Activated naive CD8-positive, alpha-beta T cell treated with anti-CD3 and anti-CD28 coated beads, Interleukin-2, amount 10 ng/mL, durations not matched to agents 7 days and 5 days (primary cell): Measurements from ENCODE around the gene F7. TPM values are rescaled to one million over a fixed set of nuclear protein-coding genes. Genes with fewer than 3 reads are reported as not detected.

Source experiments
- ATAC-seq: fragments of 150-1000 bp; cut with Tn5 transposase; one replicate; pipeline ENCODE4 v1.10.0; 2021; ENCODE audit warnings: low read depth, moderate library complexity
- POLR2A ChIA-PET: fragments of 350-600 bp; sonication (Branson Sonifier 250); formaldehyde crosslinking; loops from one replicate; lab custom pipeline; 2021; ENCODE audit warnings: antibody characterized with exemption; lab: Charles Lee
- DNase-seq: peaks from one replicate; pipeline ENCODE4 v3.0.0; 2021
- H3K27ac Mint-ChIP-seq: one replicate; pipeline ENCODE4 v1.8.0; 2022; ENCODE audit warnings: mild to moderate bottlenecking, mixed read lengths
- H3K27me3 Mint-ChIP-seq: one replicate; pipeline ENCODE4 v1.8.0; 2022; ENCODE audit warnings: mild to moderate bottlenecking, moderate library complexity, mixed read lengths
- H3K36me3 Mint-ChIP-seq: one replicate; pipeline ENCODE4 v1.8.0; 2021; ENCODE audit warnings: mild to moderate bottlenecking, mixed read lengths
- H3K4me1 Mint-ChIP-seq: one replicate; pipeline ENCODE4 v1.8.0; 2021; ENCODE audit warnings: mixed read lengths
- H3K4me3 Mint-ChIP-seq: one replicate; pipeline ENCODE4 v1.8.0; 2022; ENCODE audit warnings: mild to moderate bottlenecking, moderate library complexity, mixed read lengths
- H3K9me3 Mint-ChIP-seq: one replicate; pipeline ENCODE4 v1.8.0; 2021; ENCODE audit warnings: mixed read lengths
- total RNA-seq, 2 experiments: library from RNA; stranded (reverse); gene quantifications; one replicate each; pipeline ENCODE4 v1.2.3, GENCODE V29; 2021

F7 gene
- total RNA-seq, 2 experiments from 2014 or later: 0.31 TPM; not detected in 1

DNA sequence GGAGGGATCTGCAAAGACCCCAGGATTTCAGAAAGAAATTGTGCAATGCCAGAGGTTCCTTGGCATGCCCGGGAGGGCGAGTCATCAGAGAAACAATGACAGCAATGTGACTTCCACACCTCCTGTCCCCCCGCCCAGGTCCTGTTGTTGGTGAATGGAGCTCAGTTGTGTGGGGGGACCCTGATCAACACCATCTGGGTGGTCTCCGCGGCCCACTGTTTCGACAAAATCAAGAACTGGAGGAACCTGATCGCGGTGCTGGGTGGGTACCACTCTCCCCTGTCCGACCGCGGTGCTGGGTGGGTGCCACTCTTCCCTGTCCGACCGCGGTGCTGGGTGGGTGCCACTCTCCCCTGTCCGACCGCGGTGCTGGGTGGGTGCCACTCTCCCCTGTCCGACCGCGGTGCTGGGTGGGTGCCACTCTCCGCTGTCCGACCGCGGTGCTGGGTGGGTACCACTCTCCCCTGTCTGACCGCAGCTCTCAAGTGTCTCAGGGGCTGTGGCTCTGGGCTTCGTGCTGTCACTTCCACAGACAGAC is 11.8 kb downstream of the F7 start:
- POLR2A ChIA-PET: no interaction called here
- Mint-ChIP-seq H3K4me3 (no peak overlapping the region), H3K27me3 (peaks cover 4% of the 10 kb centered on the region), H3K4me1 (peaks cover 2% of the 10 kb centered on the region), H3K36me3 (no peaks in the 10 kb centered on the region), H3K9me3 (no peaks in the 10 kb centered on the region), H3K27ac (no peak overlapping the region)
- ATAC-seq (no peak), DNase-seq (no peak)

GRCh38 chr13:113117911-113118260 is 12.3 kb downstream of the F7 start:
- no peaks in the 10 kb centered on the region for H3K36me3 Mint-ChIP-seq
- no peak overlapping the region for H3K4me3 Mint-ChIP-seq
- POLR2A ChIA-PET: no interaction called here
- ATAC-seq (no peak), DNase-seq (no peak)
- H3K9me3 Mint-ChIP-seq: no peaks in the 10 kb centered on the region
- H3K27me3 Mint-ChIP-seq: peaks cover 4% of the 10 kb centered on the region
- no peak overlapping the region for H3K27ac Mint-ChIP-seq
- peaks cover 2% of the 10 kb centered on the region for H3K4me1 Mint-ChIP-seq

DNA sequence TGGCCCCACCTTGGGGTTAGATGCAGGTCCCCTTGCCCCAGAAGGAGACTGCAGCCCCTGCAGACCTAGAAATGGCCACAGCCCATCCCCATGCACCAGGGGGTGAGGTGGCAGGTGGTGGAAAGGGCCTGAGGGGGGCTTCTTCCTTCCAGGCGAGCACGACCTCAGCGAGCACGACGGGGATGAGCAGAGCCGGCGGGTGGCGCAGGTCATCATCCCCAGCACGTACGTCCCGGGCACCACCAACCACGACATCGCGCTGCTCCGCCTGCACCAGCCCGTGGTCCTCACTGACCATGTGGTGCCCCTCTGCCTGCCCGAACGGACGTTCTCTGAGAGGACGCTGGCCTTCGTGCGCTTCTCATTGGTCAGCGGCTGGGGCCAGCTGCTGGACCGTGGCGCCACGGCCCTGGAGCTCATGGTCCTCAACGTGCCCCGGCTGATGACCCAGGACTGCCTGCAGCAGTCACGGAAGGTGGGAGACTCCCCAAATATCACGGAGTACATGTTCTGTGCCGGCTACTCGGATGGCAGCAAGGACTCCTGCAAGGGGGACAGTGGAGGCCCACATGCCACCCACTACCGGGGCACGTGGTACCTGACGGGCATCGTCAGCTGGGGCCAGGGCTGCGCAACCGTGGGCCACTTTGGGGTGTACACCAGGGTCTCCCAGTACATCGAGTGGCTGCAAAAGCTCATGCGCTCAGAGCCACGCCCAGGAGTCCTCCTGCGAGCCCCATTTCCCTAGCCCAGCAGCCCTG is 12.8 kb downstream of the F7 start:
- H3K36me3 Mint-ChIP-seq: no peaks in the 10 kb centered on the region
- peaks cover 4% of the 10 kb centered on the region for H3K27me3 Mint-ChIP-seq
- POLR2A ChIA-PET: no interaction called here
- ATAC-seq: no peak
- DNase-seq: no peak
- H3K9me3 Mint-ChIP-seq: no peaks in the 10 kb centered on the region
- no peak overlapping the region for H3K4me3 Mint-ChIP-seq
- no peak overlapping the region for H3K27ac Mint-ChIP-seq
- H3K4me1 Mint-ChIP-seq: peaks cover 2% of the 10 kb centered on the region

- DNase-seq (no peak), ATAC-seq (no peak)
- Mint-ChIP-seq H3K9me3 (no peaks in the 10 kb centered on the region), H3K36me3 (no peaks in the 10 kb centered on the region), H3K27ac (no peak overlapping the region), H3K4me1 (no peaks in the 10 kb centered on the region), H3K4me3 (no peak overlapping the region), H3K27me3 (peaks cover under 1% of the 10 kb centered on the region)
- POLR2A ChIA-PET: no interaction called here
These were observed 13.7 kb downstream of the F7 start for GRCh38 chr13:113119166-113119821.

GRCh38 chr13:113119822-113120189 is 14.2 kb downstream of the F7 start:
- DNase-seq: no peak
- ATAC-seq: no peak
- no peaks in the 10 kb centered on the region for H3K27me3 Mint-ChIP-seq
- POLR2A ChIA-PET: no interaction called here
- no peak overlapping the region for H3K4me3 Mint-ChIP-seq
- no peak overlapping the region for H3K27ac Mint-ChIP-seq
- H3K9me3 Mint-ChIP-seq: no peaks in the 10 kb centered on the region
- no peaks in the 10 kb centered on the region for H3K36me3 Mint-ChIP-seq
- no peaks in the 10 kb centered on the region for H3K4me1 Mint-ChIP-seq

- Mint-ChIP-seq H3K36me3 (no peaks in the 10 kb centered on the region), H3K4me3 (no peak overlapping the region), H3K9me3 (no peaks in the 10 kb centered on the region), H3K27me3 (no peaks in the 10 kb centered on the region), H3K27ac (no peak overlapping the region), H3K4me1 (no peaks in the 10 kb centered on the region)
- POLR2A ChIA-PET: no interaction called here
- DNase-seq (no peak), ATAC-seq (no peak)
These were observed 14.9 kb downstream of the F7 start for GRCh38 chr13:113120300-113121182.

- H3K27me3 Mint-ChIP-seq: peaks cover 6% of the 10 kb centered on the region
- ATAC-seq (no peak), DNase-seq (no peak)
- no peaks in the 10 kb centered on the region for H3K9me3 Mint-ChIP-seq
- no peak overlapping the region for H3K27ac Mint-ChIP-seq
- POLR2A ChIA-PET: no interaction called here
- H3K36me3 Mint-ChIP-seq: no peaks in the 10 kb centered on the region
- no peak overlapping the region for H3K4me3 Mint-ChIP-seq
- no peaks in the 10 kb centered on the region for H3K4me1 Mint-ChIP-seq
These were observed 15.8 kb downstream of the F7 start for GRCh38 chr13:113121183-113121927.

DNA sequence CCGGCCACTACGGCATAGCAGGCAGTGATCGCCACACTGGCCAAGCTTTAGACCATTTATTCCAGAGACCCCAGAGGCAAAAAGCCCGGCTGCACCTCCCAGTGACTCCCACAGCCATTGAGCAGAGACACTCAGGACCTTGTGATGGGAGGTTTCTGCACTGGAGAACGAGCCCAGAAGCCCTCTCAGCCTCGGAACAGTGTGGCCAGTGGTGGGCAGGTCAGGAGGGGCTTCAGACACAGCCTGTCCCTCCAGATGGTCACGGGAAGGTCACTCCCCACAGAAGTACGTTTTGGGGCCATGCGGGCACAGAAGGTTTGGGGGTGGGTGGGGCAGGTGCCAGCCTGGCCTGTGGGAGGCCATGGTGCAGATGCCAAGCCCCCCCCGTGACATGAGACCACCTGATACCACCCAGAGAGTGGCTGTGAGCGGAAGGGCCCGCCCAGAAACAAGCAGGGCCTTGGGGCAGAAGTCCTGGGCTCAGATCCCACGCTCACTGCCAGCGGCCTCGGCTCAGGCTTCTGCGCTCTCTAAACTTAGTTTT is 16.4 kb downstream of the F7 start:
- H3K4me3 Mint-ChIP-seq: no peak overlapping the region
- POLR2A ChIA-PET: no interaction called here
- no peaks in the 10 kb centered on the region for H3K9me3 Mint-ChIP-seq
- ATAC-seq (no peak), DNase-seq (no peak)
- H3K4me1 Mint-ChIP-seq: no peaks in the 10 kb centered on the region
- H3K27me3 Mint-ChIP-seq: peaks cover 6% of the 10 kb centered on the region
- H3K36me3 Mint-ChIP-seq: no peaks in the 10 kb centered on the region
- H3K27ac Mint-ChIP-seq: no peak overlapping the region

DNA sequence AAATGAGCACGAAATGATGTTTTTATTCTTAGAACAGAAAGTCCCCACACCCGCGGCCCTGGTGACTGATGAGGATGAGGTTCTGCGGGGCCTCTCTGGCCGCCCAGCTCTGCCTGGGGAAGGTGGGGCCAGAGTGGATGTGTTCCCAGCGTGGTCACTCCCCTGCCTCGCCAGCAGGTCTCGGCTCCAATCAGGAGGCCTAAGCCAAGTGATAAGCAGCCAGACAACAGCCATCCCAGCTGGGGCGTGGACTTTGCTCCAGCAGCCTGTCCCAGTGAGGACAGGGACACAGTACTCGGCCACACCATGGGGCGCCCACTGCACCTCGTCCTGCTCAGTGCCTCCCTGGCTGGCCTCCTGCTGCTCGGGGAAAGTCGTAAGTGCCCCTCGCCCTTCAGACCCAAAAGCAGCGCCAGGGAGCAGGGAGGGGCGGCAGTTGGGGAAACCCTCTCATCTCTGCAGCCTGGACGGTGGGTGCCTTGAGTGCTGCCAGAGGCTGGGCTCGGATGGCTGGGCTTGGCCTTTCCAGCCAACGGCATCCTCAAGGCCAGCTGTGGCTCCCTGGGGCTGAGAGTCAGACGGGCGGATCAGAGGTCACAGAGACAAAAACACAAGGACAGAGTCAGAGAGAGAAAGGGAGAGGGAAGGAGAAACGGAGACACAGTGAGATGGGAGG is 17.1 kb downstream of the F7 start, which contains the start of gene F10:
TSS of gene F10 (plus strand) at position 250 of the 676 bp plus-strand sequence. CDS start at position 307, 57 bp downstream.
- Mint-ChIP-seq H3K27me3 (peaks cover 13% of the 10 kb centered on the region), H3K4me1 (no peaks in the 10 kb centered on the region), H3K9me3 (no peaks in the 10 kb centered on the region), H3K27ac (no peak within 1 kb of the TSS), H3K4me3 (no peak within 1 kb of the TSS), H3K36me3 (no peaks in the 10 kb centered on the region)
- DNase-seq (no peak), ATAC-seq (no peak)
- POLR2A ChIA-PET: no interaction called here

DNA sequence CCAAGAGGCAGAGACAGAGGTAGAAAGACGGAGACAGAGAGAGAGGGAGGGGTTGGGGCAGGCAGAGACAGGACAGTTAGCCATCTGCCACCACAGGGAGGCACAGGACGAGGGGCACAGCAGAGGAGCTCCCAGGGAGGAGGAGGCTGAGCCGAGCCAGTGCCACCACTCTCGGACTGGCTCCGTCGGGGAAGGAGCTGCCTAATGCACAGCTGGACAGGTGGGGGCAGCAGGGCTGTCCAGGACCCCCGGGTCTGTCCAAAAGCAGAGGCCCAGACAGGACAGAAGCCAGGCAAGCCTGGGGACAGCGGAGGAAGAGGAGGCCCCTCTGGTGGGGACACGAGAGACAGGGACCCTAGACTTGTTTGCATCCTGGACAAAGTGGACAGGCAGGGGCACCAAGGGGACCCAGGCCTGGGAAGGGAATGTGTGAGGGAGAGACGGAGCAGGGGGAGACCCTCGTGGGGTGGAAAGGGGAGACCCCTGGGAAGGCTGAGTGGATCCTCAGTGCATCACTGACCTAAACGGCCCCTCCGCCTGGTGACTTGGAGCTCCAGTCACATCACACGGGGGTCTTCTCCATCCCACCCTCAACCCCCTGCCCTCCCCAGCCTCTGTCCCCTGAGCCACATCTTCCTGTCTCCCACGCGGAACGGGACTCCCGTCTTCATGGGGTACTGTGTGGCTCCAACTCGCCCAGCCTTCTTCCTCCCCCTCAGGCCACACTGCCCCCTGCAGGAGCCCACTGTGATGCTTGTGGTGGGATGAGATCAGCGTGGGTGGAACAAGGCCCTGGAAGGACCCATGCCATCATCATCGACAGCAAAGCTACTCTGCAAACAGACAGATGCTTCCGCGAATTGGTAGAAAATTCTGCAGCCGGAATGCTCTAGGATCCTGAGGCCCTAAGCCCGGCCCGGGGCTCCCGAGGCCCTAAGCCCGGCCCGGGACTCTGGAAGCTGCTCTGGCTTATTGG is 17.9 kb downstream of the F7 start:
- ATAC-seq (no peak), DNase-seq (peak; percentile 29)
- Mint-ChIP-seq H3K36me3 (no peaks in the 10 kb centered on the region), H3K27ac (no peak overlapping the region), H3K9me3 (no peaks in the 10 kb centered on the region), H3K4me1 (no peaks in the 10 kb centered on the region), H3K4me3 (no peak overlapping the region), H3K27me3 (peaks cover 20% of the 10 kb centered on the region)
- POLR2A ChIA-PET: no interaction called here

GRCh38 chr13:113124211-113124970 is 18.8 kb downstream of the F7 start:
- Mint-ChIP-seq H3K36me3 (no peaks in the 10 kb centered on the region), H3K4me1 (no peaks in the 10 kb centered on the region), H3K27me3 (peaks cover 29% of the 10 kb centered on the region), H3K4me3 (no peak overlapping the region), H3K9me3 (no peaks in the 10 kb centered on the region), H3K27ac (no peak overlapping the region)
- ATAC-seq (no peak), DNase-seq (no peak)
- POLR2A ChIA-PET: no interaction called here
